GM18505 (cell line): ENCODE results near the gene TRRAP.

ENCODE experiments used
- ATAC-seq: cut with Tn5 transposase; IDR thresholded peaks from one replicate; pipeline ENCODE4 v1.9.1; 2021; ENCODE audit not compliant: unreplicated experiment
- POLR2A ChIP-seq: IDR thresholded peaks from 4 replicates; pipeline ENCODE4 v1.6.1; 2011; ENCODE audit warnings: borderline replicate concordance; ENCODE audit not compliant: insufficient read depth, insufficient read length; ENCODE audit errors: extremely low read depth

Gene TRRAP

GRCh38 chr7:98892609-98893008 lies 14.3 kb downstream of the TRRAP start:
- no peak for ATAC-seq
- TF ChIP-seq POLR2A = no peak

DNA sequence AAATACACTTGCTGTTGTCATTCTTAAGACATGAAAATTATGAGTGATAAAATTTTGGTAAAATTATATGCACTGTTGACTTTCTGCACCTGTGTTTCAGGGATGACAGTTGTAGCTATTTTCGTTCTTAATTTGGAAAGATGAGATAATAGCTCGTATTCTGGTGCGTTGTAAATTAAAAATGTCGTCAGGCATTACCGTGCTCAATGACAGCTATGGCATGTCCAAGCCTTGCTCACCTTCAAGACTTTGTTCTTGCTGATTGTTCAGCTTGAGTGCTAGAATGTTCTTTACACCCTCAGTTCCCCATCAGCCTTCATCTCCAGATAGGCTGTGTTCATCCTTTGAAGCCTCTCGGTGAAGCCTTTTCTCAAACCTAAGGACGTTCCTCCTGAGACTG lies 21.5 kb downstream of the TRRAP start:
- no peak for TF ChIP-seq POLR2A
- no peak for ATAC-seq

DNA sequence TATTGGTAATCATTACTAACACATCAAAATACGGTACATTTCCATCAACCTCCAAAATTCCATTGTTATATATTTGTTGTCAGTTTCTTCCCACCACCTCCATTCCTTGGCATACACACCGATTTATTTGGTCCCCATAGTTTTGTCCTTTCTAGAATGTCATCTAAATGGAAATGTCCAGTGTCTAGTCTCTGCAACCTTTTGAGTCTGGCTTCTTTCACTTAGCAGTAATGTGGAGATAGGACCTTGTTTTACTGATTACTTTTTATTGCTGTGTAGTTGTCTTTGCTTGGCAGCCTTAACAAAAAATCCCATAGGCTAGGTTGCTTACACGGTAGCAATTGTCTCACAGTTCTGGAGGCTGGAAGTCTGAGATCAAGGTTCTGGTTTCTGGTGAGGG lies 22.5 kb downstream of the TRRAP start:
- TF ChIP-seq POLR2A = no peak
- ATAC-seq = no peak

- no peak for ATAC-seq
- no peak for TF ChIP-seq POLR2A
Observed at GRCh38 chr7:98902523-98902922, 24.2 kb downstream of the TRRAP start.

DNA sequence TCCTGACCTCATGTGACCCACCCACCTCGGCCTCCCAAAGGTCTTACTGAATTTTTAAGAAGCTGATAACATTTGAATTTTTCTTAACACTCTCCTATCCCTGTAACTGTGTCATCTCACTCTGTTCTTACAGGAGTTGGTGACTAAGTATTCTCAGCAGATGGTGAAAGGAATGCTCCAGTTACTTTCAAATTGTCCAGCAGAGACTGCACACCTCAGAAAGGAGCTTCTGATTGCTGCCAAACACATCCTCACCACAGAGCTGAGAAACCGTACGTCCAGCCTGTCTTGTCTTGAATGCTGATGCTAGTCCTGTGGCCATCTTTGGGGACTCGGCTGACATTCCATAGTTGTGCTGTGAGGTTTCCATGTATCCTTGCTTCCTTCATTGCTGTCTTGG lies 24.9 kb downstream of the TRRAP start:
- TF ChIP-seq POLR2A = no peak
- ATAC-seq = no peak

DNA sequence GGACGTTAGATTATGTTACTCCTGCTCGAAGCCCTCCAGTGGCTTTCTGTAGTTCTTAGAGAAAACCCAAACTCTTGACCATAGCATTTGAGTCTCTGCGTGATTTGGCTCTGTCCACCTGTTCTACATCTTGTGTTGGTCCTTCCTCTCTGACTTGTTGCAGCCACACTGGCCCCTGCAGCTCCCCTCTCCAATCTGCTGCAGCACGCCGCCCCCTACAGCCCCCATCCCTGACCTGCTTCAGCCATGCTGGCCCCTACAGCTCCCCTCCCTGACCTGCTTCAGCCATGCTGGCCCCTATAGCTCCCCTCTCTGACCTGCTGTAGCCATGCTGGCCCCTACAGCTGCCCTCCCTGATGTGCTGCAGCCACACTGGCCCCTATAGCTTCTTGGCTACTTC lies 29.2 kb downstream of the TRRAP start:
- no peak for ATAC-seq
- TF ChIP-seq POLR2A = no peak

GRCh38 chr7:98908585-98908984 lies 30.3 kb downstream of the TRRAP start:
- no peak for TF ChIP-seq POLR2A
- no peak for ATAC-seq

DNA sequence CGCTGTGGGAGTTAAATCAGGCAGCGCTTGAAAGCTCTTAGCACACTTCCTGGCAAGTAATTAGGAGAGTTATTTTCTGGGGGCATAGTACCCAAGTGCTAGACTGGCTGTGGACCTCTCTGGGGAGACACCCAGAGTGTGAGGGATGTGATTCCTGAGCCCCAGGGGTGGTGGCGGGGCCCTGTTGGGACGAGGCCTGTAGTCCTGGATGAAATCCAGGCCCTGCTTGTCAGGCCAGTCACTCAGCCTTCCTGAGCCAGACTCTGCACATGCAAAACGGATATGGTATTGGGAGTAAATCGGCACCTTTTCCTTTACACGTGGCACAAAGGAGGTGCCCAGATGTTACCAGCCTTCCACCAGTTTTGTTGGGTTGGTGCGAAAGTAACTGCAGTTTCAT lies 31.2 kb downstream of the TRRAP start:
- no peak for TF ChIP-seq POLR2A
- ATAC-seq = no peak

DNA sequence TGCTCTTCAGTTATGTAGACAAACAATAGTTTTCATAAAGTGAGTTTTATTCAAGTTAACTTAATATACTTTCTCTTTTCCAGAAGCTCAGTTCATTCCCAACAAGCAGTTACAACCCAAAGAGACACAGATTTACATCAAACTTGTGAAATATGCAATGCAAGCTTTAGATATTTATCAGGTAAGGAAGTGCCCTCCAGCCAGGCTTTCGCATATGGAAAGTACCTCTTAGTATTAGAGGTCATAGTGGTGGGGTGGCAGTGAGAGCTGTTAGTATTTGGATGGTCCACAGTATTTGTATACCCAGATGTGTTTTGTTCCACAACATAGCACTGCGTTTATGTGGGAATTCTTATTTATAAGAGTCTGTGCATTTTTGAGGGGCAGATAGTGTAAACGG lies 32.1 kb downstream of the TRRAP start:
- no peak for TF ChIP-seq POLR2A

GRCh38 chr7:98911916-98912315 lies 33.6 kb downstream of the TRRAP start:
- no peak for TF ChIP-seq POLR2A
- no peak for ATAC-seq

More for the DNA sequence above, 32.1 kb downstream of the TRRAP start:
- ATAC-seq = no peak

- no peak for ATAC-seq
Observed at GRCh38 chr7:98913026-98913425, 34.7 kb downstream of the TRRAP start.

DNA sequence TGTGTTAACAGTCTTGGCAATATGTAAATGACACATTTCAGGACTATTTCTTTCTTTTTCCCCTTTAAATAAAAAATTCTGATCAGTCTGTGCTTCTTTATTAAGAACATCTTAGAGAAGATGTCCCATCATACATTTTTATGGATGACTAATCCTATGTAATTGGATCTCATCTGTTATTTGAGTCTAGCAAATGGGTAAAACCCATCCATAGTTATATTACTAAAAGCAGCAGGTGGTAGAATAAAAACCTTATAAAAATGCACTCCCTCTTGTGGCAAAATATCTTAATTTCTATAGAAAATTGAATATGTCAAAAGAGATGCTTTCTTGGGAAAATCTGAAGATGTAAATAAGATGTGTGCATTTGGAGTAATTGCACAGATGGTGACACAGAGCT lies 35.3 kb downstream of the TRRAP start:
- no peak for ATAC-seq
- TF ChIP-seq POLR2A = no peak

More at GRCh38 chr7:98913026-98913425, 34.7 kb downstream of the TRRAP start:
- no peak for TF ChIP-seq POLR2A

GRCh38 chr7:98917331-98917730 lies 39.0 kb downstream of the TRRAP start:
- no peak for ATAC-seq
- TF ChIP-seq POLR2A = no peak

DNA sequence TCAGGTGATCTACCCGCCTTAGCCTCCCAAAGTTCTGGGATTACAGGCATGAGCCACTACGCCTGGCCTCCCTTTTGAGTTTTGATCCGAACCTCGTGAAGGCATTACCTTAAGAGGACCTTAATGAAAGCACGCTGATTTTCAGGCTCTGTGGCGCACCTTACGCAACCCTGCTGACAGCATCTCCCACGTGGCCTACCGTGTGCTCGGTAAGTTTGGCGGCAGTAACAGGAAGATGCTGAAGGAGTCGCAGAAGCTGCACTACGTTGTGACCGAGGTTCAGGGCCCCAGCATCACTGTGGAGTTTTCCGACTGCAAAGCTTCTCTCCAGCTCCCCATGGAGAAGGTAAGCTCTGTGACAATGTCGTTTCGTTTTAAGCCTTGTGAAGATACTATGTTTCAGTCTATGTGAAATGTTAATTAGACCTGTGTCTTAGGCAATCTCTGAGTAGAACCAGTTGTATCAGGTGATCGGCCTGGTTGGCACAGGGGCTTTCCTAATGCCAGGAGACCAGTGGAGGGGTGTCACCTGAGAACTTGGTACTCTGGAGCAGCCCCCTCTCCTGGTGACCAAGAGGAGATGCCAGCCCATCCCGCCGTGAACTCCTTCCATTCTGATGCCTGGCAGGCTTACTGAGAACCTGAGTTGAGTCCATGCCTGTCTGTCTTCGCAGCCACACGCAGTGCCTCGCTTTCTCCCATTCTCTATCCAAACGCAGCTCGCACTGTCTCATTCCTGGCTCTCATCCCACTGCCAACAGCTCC lies 43.5 kb downstream of the TRRAP start:
- ATAC-seq = no peak
- TF ChIP-seq POLR2A = no peak
